Coronary artery (tissue), 2 donors: Measurements from ENCODE around the gene ATAD3C.

Experiments used
- DNase-seq: peaks from one replicate; pipeline ENCODE4 v3.0.0-alpha.2; 2017; ENCODE audit warnings: low spot score
- H3K27ac ChIP-seq, 2 donors: fragments of 200-600 bp; sonication (generic); one replicate each; pipeline ENCODE4 v1.5.1; 2016 to 2019
- H3K4me3 ChIP-seq: fragments of 200-600 bp; sonication (generic); 2 replicates; pipeline ENCODE4 v1.5.1; 2016; ENCODE audit warnings: mild to moderate bottlenecking, moderate library complexity
- CTCF ChIP-seq: fragments of 200-600 bp; sonication (generic); IDR thresholded peaks from one replicate; pipeline ENCODE4 v1.5.1; 2019; ENCODE audit warnings: antibody characterized with exemption

ATAD3C gene

GRCh38 chr1:1430114-1430982 lies 19.1 kb upstream of the ATAD3C start:
- DNase-seq: no peak
- Histone ChIP-seq H3K27ac (peak overlapping the region; percentile 82 to 88), H3K4me3 (peak overlapping the region; percentile 39)
- no peak for TF ChIP-seq CTCF

DNA sequence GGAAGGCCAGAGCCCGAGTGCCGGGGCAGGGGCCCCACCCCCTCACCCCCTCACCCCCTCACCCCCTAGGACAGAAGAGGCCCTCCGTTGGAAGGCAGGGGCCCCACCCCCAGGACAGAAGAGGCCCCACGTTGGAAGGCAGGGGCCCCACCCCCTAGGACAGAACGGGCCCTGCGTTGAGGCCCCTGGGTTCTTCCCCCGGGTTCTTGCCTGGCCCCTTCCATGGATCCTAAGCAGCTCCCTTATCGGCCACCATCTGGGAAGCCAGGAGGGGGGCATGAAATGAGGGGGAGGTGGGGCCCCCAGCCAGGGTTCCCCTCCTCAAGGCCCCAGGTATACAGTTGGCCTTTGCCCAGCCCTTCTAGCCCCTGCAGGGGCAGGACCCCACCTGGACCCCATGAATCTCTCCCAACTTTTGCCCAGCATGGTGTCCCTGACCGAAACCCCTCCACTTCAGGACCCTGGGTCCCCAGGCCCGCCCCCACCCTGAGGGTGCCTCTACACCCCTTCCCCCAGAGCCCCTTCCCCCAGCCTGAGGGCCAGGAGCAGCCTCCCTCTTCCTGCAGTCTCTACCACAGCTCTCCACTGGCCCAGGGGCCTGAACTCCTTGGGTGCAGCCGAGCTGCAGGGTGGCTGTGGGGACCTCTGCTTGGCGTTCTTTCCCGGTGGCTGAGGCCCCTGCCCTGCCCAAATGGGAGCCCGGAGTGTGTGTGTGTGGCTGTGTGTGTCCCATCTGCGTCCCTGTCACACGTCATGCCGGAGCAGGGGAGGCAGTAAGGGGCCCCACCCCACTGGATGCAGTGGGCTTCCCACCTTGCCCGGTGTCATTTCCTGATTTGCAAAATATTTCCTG lies 18.3 kb upstream of the ATAD3C start:
- no peak for DNase-seq
- H3K27ac ChIP-seq: peak overlapping the region; percentile 82 to 88
- peak overlapping the region; percentile 39 for H3K4me3 ChIP-seq
- no peak for TF ChIP-seq CTCF

DNA sequence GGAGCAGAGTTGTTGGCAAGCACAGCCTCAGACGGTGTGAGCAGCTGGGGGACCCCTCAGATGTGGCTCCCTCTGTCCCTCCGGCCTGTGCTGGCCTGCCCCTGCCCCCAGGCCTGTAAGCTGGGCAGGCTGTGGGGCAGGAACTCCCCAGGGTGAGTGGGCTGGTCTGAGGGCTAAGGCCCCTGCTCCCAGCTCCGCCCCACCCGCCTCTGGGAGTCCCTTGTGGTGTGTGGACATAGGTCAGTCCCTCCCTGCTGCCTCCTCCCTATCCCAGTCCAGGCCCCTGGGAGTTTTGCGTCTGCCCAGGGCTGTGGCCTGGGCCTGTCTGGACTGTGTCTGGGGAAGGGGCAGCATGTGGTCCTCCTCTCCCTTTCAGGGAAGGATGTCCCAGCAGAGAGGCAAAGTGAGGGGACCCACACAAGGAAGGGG lies 17.6 kb upstream of the ATAD3C start:
- DNase-seq: no peak
- no peak for TF ChIP-seq CTCF
- Histone ChIP-seq H3K27ac (peak overlapping the region; percentile 82 to 88), H3K4me3 (peak overlapping the region; percentile 9)

DNA sequence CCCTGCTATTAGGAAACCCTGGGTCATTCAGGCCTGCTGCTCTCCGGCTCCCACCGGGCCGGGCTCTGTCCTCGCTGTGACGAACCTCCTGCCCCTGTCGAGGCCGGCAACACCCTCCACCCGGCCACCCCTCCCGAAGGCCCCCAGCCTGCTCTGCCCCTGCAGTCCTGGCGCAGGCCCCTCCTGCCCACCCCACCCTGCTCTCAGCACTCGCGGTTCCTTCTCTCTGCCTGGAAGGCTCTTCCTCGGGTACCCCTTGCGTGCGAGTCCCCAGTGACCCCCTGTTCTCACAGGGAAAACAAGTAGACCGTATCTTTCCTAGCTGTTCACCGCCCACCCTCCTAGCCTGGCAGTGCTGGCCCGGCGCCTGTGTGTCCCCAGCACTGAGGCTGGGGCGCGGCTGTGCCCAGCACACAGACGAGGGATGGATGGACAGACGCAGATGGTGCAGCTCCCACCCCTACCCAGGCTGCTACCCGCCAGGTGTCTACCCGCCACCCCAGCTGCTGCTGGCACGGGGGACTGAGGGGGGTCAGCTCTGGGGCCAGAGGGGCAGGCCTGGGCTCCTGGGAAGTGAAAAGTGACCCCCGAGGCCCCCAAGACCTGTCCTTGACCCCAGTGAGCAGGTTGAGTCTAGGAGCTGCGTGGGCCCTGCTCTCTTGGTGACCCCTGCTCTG lies 17.1 kb upstream of the ATAD3C start:
- peak overlapping the region; percentile 82 to 88 for H3K27ac ChIP-seq
- H3K4me3 ChIP-seq: peak overlapping the region; percentile 9
- no peak for TF ChIP-seq CTCF
- no peak for DNase-seq

GRCh38 chr1:1432951-1433803 lies 16.3 kb upstream of the ATAD3C start:
- Histone ChIP-seq H3K4me3 (peak overlapping the region; percentile 72), H3K27ac (peak overlapping the region; percentile 38 to 88)
- no peak for TF ChIP-seq CTCF
- DNase-seq: no peak

DNA sequence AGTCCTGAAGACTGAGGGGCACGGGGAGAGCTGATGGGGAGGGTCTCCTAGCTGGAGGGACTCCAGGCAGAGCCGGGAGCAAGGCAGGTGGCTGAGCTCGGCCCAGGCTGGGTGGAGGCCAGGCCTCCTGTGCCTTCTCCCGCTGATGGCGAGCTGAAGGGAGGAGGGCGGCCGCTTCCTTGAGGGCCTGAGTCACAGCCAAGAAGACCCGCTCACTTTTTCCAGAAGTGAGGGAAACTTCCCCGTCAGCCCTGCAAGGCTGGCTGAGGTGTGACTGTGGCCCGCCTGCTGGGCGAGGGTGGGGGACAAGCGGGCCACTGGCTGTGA lies 15.7 kb upstream of the ATAD3C start:
- H3K27ac ChIP-seq: peak overlapping the region; percentile 38 to 88
- TF ChIP-seq CTCF: no peak
- peak overlapping the region; percentile 72 for H3K4me3 ChIP-seq
- DNase-seq: no peak
